GM21825 (cell line): Measurements from ENCODE around the gene DNAI7.

ENCODE experiments used
- ATAC-seq: cut with Tn5 transposase; IDR thresholded peaks from one replicate; pipeline ENCODE4 v1.9.1; 2021; ENCODE audit warnings: mild to moderate bottlenecking, moderate library complexity; ENCODE audit not compliant: unreplicated experiment

DNAI7 gene

GRCh38 chr12:25184132-25184531 lies 10.8 kb downstream of the DNAI7 start:
- no peak for ATAC-seq

GRCh38 chr12:25182765-25183164 lies 12.2 kb downstream of the DNAI7 start:
- no peak for ATAC-seq

- ATAC-seq: no peak
Observed at GRCh38 chr12:25162866-25163265, 32.1 kb downstream of the DNAI7 start.

- ATAC-seq: no peak
Observed at GRCh38 chr12:25156061-25156460, 38.9 kb downstream of the DNAI7 start.

- ATAC-seq: peak; percentile 42
Observed at GRCh38 chr12:25155022-25155576, 39.9 kb downstream of the DNAI7 start.

GRCh38 chr12:25152055-25152454 lies 42.9 kb downstream of the DNAI7 start:
- no peak for ATAC-seq

- no peak for ATAC-seq
Observed at GRCh38 chr12:25151476-25151875, 43.5 kb downstream of the DNAI7 start.

GRCh38 chr12:25146686-25147085 lies 48.3 kb downstream of the DNAI7 start:
- ATAC-seq: no peak

GRCh38 chr12:25135531-25136154 lies 59.3 kb downstream of the DNAI7 start:
- no peak for ATAC-seq

- no peak for ATAC-seq
Observed at GRCh38 chr12:25131270-25131669, 63.7 kb downstream of the DNAI7 start.

GRCh38 chr12:25130741-25131188 lies 64.2 kb downstream of the DNAI7 start:
- ATAC-seq: no peak

GRCh38 chr12:25126746-25127145 lies 68.2 kb downstream of the DNAI7 start:
- ATAC-seq: no peak

- no peak for ATAC-seq
Observed at GRCh38 chr12:25126101-25126500, 68.9 kb downstream of the DNAI7 start.

- ATAC-seq: no peak
Observed at GRCh38 chr12:25124493-25124892, 70.5 kb downstream of the DNAI7 start.

GRCh38 chr12:25123126-25123525 lies 71.8 kb downstream of the DNAI7 start:
- ATAC-seq: no peak

GRCh38 chr12:25121916-25122315 lies 73.0 kb downstream of the DNAI7 start:
- ATAC-seq: no peak

- ATAC-seq: no peak
Observed at GRCh38 chr12:25121110-25121509, 73.8 kb downstream of the DNAI7 start.

GRCh38 chr12:25119020-25119419 lies 75.9 kb downstream of the DNAI7 start:
- ATAC-seq: no peak

GRCh38 chr12:25115677-25116076 lies 79.3 kb downstream of the DNAI7 start:
- no peak for ATAC-seq

- no peak for ATAC-seq
Observed at GRCh38 chr12:25113651-25114050, 81.3 kb downstream of the DNAI7 start.

- no peak for ATAC-seq
Observed at GRCh38 chr12:25110260-25110659, 84.7 kb downstream of the DNAI7 start.

- ATAC-seq: peak; percentile 98
Observed at GRCh38 chr12:25107920-25108319, 87.0 kb downstream of the DNAI7 start.

GRCh38 chr12:25106818-25107217 lies 88.1 kb downstream of the DNAI7 start:
- no peak for ATAC-seq
